Measurements from ENCODE around the gene TWF1.
A peak's percentile ranks its signal among the peaks of the same experiment; 100 is the strongest.
"Not testable (repeated sequence)": the region's sequence is repeated elsewhere in the genome, so short reads cannot be mapped to it uniquely, and the experiment has no call there.

The TWF1 gene

DNA sequence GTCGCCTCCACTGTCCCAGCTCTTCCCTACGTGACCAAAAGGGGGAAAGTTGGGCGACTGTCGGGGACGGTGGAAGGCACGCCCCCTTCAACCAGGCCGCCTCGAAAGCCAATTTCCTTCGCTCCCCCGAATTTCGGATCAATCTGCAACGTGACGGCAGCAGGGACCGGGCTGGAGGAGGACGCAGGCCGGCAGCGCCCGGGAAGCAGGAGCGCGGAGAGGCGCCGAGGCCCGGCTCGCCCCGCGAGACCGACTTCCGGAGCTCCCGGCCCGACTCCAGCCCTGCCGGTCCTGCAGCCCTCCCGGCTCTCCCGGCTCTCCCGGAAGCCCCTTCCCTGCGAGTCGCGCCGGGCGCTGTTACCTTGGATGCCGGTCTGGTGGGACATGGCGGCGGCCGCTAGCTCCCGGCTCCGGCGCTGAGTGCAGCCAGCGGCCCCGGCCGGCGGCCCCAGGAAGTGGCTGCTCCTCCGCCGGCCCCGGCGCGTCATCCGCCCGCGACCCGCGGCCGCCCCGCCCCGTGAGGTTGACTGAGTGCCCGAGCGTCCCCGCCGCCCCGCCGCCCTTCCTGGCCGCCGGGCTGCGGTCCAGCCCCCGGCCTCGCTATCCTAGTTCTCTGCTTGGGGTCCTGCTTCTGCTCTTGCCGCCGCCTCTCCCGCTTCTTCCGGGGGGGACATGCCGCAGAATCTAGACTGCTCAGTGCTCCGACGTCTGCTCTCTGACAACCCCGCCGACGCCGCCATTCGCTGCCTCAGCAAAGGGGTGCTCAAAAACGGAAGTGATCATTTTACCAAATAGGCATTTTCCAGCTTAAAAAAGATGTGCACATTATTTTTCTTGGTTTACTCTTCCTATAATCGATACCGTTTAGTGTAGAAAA is at the start of gene TWF1:
TWF1 (minus strand) TSS at position 458 of the 877 bp plus-strand sequence; CDS start at position 386, 72 bp downstream.
- DNase-seq: peak; percentile 83

GRCh38 chr12:43852744-43853143 is 46.6 kb upstream of the TWF1 start:
- no peak for DNase-seq

GRCh38 chr12:43848786-43849185 is 42.7 kb upstream of the TWF1 start:
- DNase-seq: no peak

- DNase-seq: no peak
Observed at GRCh38 chr12:43848226-43848507, 42.0 kb upstream of the TWF1 start.

DNA sequence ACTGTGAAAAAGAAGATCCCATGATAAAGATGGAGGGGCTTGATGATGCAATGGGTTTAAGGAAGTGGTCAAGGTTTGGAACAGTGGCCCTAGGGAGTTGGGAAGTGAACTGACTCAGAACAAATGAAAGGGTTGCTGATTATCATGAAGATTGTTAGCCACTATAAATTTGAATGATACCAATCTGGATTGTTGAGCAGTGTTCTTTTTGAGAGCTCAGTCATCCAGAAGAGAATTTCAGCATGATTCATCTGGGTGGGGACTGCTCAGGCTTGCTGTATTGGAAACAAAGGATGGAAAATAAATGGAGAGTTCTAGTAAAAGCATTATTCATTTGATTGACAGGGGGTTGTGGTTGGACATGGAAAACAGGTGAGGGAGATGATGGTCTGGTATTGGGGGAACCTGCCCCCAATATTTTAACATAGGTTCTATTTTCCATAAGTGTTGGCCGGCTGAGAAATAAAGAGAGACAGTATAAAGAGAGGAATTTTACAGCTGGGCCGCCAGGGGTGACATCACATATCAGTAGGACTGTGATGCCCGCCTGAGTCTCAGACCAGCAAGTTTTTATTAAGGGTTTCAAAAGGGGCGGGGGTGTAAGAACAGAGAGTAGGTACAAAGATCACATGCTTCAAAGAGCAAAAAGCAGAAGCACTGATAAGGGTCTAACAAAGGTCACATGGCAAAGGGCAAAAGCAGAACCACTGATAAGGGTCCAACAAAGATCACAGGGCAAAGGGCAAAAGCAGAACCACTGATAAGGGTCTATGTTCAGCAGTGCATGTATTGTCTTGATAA is 41.5 kb upstream of the TWF1 start:
- not testable (repeated sequence) for DNase-seq

GRCh38 chr12:43842259-43842658 is 36.1 kb upstream of the TWF1 start:
- no peak for DNase-seq

GRCh38 chr12:43841253-43841652 is 35.1 kb upstream of the TWF1 start:
- no peak for DNase-seq

DNA sequence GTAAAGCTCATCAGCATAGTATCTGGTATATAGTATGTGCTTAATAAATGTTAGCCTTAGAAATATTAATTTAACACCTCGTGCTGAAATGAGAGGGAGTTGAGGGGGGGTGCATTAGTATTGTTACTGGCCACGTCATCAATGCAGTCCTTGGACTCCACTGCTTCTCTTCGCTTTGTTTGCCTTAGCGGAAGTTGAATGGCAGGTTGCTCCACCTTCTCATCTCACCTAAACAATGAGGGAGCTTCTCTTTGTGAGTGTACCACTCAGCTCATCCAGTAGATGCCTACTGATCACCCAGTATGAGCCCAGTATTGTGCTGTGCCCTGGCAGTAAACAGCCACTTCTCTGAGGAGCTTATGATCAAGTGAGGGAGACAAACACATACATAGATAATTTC is 34.2 kb upstream of the TWF1 start:
- DNase-seq: no peak

GRCh38 chr12:43836475-43836989 is 30.4 kb upstream of the TWF1 start:
- no peak for DNase-seq

GRCh38 chr12:43835656-43836474 is 29.7 kb upstream of the TWF1 start, which contains the start of gene TMEM117:
Gene TMEM117, plus strand, starts transcription at chr12:43836081.
- DNase-seq: peak; percentile 95

GRCh38 chr12:43835264-43835655 is 29.1 kb upstream of the TWF1 start:
- no peak for DNase-seq

GRCh38 chr12:43832463-43833168 is 26.5 kb upstream of the TWF1 start:
- DNase-seq: no peak

DNA sequence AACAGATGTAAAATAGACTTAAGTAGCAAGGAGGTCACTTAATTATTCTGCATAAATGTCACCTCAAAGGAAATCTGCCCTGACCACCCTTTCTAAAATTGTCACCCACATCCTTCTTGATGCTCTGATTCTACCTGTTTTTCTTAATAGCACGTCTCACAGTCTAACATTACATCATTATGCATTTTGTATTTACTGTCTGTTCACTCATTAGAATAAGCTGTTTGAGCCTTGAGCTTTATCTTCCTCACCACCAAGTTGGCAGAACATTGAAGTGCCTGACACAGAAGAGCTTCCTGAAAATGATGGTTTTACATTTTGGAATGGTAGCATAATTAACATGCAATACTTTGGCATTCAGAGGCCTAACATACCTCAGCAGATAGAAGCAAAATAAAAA is 21.0 kb upstream of the TWF1 start:
- DNase-seq: no peak

- no peak for DNase-seq
Observed at GRCh38 chr12:43826681-43827080, 20.6 kb upstream of the TWF1 start.

- no peak for DNase-seq
Observed at GRCh38 chr12:43824207-43824775, 18.2 kb upstream of the TWF1 start.

DNA sequence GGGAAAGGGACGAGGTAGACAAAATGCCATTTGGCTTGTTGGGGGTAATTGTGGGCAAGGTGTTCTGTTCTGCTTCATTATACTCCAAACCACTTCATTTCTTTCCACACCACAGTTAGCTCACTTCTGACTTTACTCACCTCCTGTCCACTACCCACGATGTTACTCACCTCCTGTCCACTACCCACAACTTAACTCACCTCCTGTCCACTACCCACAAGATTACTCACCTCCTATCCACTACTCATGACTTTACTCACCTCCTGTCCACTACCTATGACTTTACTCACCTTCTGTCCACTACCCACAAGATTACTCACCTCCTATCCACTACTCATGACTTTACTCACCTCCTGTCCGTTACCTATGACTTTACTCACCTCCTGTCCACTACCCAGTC is 10.1 kb upstream of the TWF1 start:
- no peak for DNase-seq

DNA sequence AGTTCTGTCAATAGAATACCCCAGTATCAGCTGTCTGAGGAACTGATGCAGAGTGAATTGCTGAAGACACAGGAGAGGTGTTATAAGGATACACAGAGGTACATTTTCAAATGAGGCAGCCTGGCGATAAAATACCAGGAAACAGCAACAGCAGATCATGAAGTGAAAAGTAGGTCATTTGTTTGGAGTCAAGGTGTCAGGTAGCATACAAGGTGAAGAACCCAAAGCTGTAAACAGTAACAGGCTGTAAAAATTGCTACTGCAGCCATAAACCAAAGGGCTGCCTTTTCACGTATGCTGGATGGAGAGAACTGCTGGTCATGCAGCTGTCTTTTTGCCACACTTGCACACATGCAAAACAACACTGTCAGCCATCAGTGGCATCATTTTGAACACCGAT is 9.3 kb upstream of the TWF1 start:
- DNase-seq: no peak

GRCh38 chr12:43812926-43813325 is 6.8 kb upstream of the TWF1 start:
- no peak for DNase-seq

DNA sequence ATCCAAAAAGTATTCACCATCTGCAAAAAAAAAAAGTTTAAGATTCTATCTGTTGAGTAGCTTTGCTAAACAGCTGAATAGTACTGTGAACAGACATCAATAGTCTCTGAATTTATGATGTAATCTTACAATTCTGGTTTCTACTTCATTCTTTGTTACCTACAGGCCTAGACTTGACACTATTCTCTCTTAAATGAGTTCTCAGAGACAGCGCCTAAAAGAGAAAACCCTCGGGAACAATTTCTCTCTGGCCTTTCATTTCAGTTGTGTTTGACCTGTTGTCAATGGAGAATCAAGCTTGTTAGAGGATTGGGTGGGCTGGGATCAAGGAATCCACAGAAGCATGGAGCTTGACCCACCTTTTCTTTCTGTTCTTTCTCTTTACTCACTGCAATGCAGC is 5.9 kb upstream of the TWF1 start:
- no peak for DNase-seq

DNA sequence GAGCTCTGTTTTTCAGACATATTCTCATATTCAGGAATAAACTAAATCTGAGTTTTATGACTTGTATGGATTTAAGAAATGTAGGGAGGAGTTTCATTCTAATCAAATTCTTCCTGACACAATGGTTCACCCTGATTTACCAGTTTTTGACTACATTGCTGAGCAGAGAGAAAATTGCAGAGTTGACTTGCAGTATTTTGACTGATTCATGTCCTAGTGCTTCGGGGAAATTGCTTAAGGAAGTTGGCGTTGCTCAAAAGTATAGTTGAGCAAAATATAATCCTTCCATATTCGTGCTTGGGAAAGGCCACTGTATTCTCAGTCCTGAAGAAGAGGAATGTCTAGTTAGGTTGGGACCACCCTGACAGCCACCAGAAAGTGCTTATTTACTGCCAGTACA is 1.3 kb upstream of the TWF1 start:
- no peak for DNase-seq

GRCh38 chr12:43806737-43807072 is 588 bp upstream of the TWF1 start:
- DNase-seq: no peak
